Motor neuron (in vitro differentiated cells): ENCODE data around the gene PNKP. TPM values are rescaled to one million over a fixed set of nuclear protein-coding genes. Genes with fewer than 3 reads are reported as not detected.
"Not testable (repeated sequence)": the region's sequence is repeated elsewhere in the genome, so short reads cannot be mapped to it uniquely, and the experiment has no call there.

Source experiments
- ATAC-seq, 8 experiments: fragments of 200-7000 bp; cut with Tn5 transposase; replicated peaks in 6 of 8; 2 replicates each; pipeline ENCODE4 v1.8.0; 2021; ENCODE audit warnings: mild to moderate bottlenecking in 8 of 8, moderate library complexity in 8 of 8
- H3K27ac ChIP-seq, 2 donors: fragments of 250-450 bp; sonication (Bioruptor Pico); 2 replicates each; pipeline ENCODE4 v1.9.0; 2021; ENCODE audit warnings: antibody characterized with exemption in 2 of 2, mild to moderate bottlenecking in 2 of 2, moderate library complexity in 1 of 2
- H3K4me1 ChIP-seq, 2 donors: fragments of 250-450 bp; sonication (Bioruptor Pico); replicated peaks in 1 of 2; 2 replicates each; pipeline ENCODE4 v1.6.1; 2021; ENCODE audit warnings: antibody characterized with exemption in 2 of 2, mild to moderate bottlenecking in 2 of 2, moderate library complexity in 1 of 2
- H3K4me3 ChIP-seq, 5 donors: fragments of 250-450 bp; sonication (Bioruptor Pico); 2 replicates each; pipeline ENCODE4 v1.9.0; 2021; ENCODE audit warnings: antibody characterized with exemption in 5 of 5, mild to moderate bottlenecking in 5 of 5, moderate library complexity in 4 of 5
- WGBS, 10 experiments: fragments of 450-650 bp; shearing (Covaris generic); methylation state at CpG; one replicate each; pipeline ENCODE4 v1.0.0; 2022; 5-methylcytosine and 5-hydroxymethylcytosine counted together
- in situ Hi-C, 9 experiments: fragments of 400-800 bp; cut with MboI; loops; one replicate each; pipeline ENCODE4 v1.15.0; 2021; ENCODE audit warnings: low sequenced_read_pairs in 9 of 9, low pct_unique_long_range_greater_than_20kb in 2 of 9; ENCODE audit not compliant: unreplicated experiment in 9 of 9
- total RNA-seq, 8 experiments: library from RNA; unstranded; fragments of 300-600 nt; gene quantifications; 2 replicates each; pipeline versions ENCODE4 v1.2.3 to v1.2.4, GENCODE V29; 2022

The PNKP gene
- total RNA-seq, 8 experiments from 2014 or later = 22.8 to 85.2 (median 29.9) TPM

GRCh38 chr19:49827034-49827433, 40.3 kb downstream of the PNKP start:
- Histone ChIP-seq H3K27ac (no peak overlapping the region), H3K4me3 (no peak overlapping the region), H3K4me1 (no peaks in the 10 kb centered on the region)
- ATAC-seq = peak in 2 of 8 experiments; percentile 2 to 4
- WGBS, 10 experiments = 89 to 100% (median 100%) methylated on average over 5 to 6 of the region's 14 CpGs; no CpG with 5 or more reads in 7 of the 10 experiments
- in situ Hi-C loops = no loop called here

GRCh38 chr19:49824662-49825061, 42.7 kb downstream of the PNKP start:
- ATAC-seq = no peak
- WGBS, 10 experiments = 50 to 100% (median 87%) methylated on average over 1 to 6 of the region's 6 CpGs; no CpG with 5 or more reads in 2 of the 10 experiments
- in situ Hi-C loops = no loop called here
- Histone ChIP-seq H3K4me1 (peaks cover 4 to 11% of the 10 kb centered on the region in 2 donors), H3K4me3 (no peak overlapping the region), H3K27ac (no peak overlapping the region)

GRCh38 chr19:49823472-49823871, 43.9 kb downstream of the PNKP start:
- no peak overlapping the region for H3K4me3 ChIP-seq
- no peak for ATAC-seq
- H3K4me1 ChIP-seq = peaks cover 8 to 16% of the 10 kb centered on the region in 2 donors
- 80 to 100% (median 100%) methylated on average over 1 to 10 of the region's 12 CpGs; no CpG with 5 or more reads in 2 of the 10 experiments for WGBS, 10 experiments
- no peak overlapping the region for H3K27ac ChIP-seq
- in situ Hi-C loops = no loop called here

GRCh38 chr19:49820125-49820524, 47.3 kb downstream of the PNKP start:
- peak overlapping the region in 1 of 2 donors; percentile 45 for H3K27ac ChIP-seq
- ATAC-seq = no peak
- H3K4me3 ChIP-seq = no peak overlapping the region
- in situ Hi-C loops = no loop called here
- H3K4me1 ChIP-seq = peaks cover 8 to 16% of the 10 kb centered on the region in 2 donors
- 27 to 83% (median 80%) methylated on average over 1 to 9 of the region's 10 CpGs; no CpG with 5 or more reads in 3 of the 10 experiments for WGBS, 10 experiments

- peaks cover 8 to 16% of the 10 kb centered on the region in 2 donors for H3K4me1 ChIP-seq
- H3K4me3 ChIP-seq = peak overlapping the region in 4 of 5 donors; percentile 6 to 82 (median 64)
- ATAC-seq, in situ Hi-C loops: not testable (repeated sequence)
- WGBS, 10 experiments = 48 to 100% (median 80%) methylated on average over 1 to 7 of the region's 7 CpGs; no CpG with 5 or more reads in 3 of the 10 experiments
- H3K27ac ChIP-seq = peak overlapping the region in 1 of 2 donors; percentile 45
Measured at GRCh38 chr19:49819452-49820115, 47.8 kb downstream of the PNKP start.

GRCh38 chr19:49818649-49819370, 48.6 kb downstream of the PNKP start:
- 0 to 60% (median 43%) methylated on average over 1 to 4 of the region's 16 CpGs; no CpG with 5 or more reads in 6 of the 10 experiments for WGBS, 10 experiments
- Histone ChIP-seq H3K4me3 (peak overlapping the region; percentile 47 to 82 (median 70)), H3K4me1 (peaks cover 8 to 19% of the 10 kb centered on the region in 2 donors), H3K27ac (peak overlapping the region; percentile 98 to 99)
- ATAC-seq = peak in 6 of 8 experiments; percentile 1 to 6 (median 2)
- in situ Hi-C loops = no loop called here

GRCh38 chr19:49817964-49818648, 49.3 kb downstream of the PNKP start, which contains the start of gene MED25:
Gene MED25 (plus strand): TSS chr19:49818289. CDS start chr19:49818342, 53 bp downstream.
- in situ Hi-C loops = no loop called here
- peak within 1 kb of the TSS; percentile 98 to 99 for H3K27ac ChIP-seq
- 0 to 1% (median 0%) methylated on average over 2 to 15 of the region's 57 CpGs; no CpG with 5 or more reads in 4 of the 10 experiments for WGBS, 10 experiments
- peak within 1 kb of the TSS; percentile 47 to 82 (median 70) for H3K4me3 ChIP-seq
- ATAC-seq = peak; percentile 58 to 73 (median 70)
- peaks cover 8 to 20% of the 10 kb centered on the region in 2 donors for H3K4me1 ChIP-seq

- H3K27ac ChIP-seq = no peak overlapping the region
- no peak for ATAC-seq
- WGBS, 10 experiments = 17 to 89% (median 77%) methylated on average over 2 to 13 of the region's 14 CpGs; no CpG with 5 or more reads in 2 of the 10 experiments
Measured at GRCh38 chr19:49816590-49816989, 50.8 kb downstream of the PNKP start.

GRCh38 chr19:49814010-49814409, 53.4 kb downstream of the PNKP start:
- in situ Hi-C loops = no loop called here
- Histone ChIP-seq H3K4me1 (peaks cover 12 to 16% of the 10 kb centered on the region in 2 donors), H3K27ac (no peak overlapping the region), H3K4me3 (peak overlapping the region; percentile 3 to 85 (median 73))
- 14 to 100% (median 70%) methylated on average over 1 of the region's 1 CpG; no CpG with 5 or more reads in 2 of the 10 experiments for WGBS, 10 experiments
- ATAC-seq = no peak

More at GRCh38 chr19:49816590-49816989, 50.8 kb downstream of the PNKP start:
- in situ Hi-C loops = no loop called here
- Histone ChIP-seq H3K4me1 (peaks cover 12 to 24% of the 10 kb centered on the region in 2 donors), H3K4me3 (no peak overlapping the region)

- in situ Hi-C loops = no loop called here
- Histone ChIP-seq H3K4me3 (peak within 1 kb of the TSS; percentile 66 to 85 (median 77)), H3K4me1 (peaks cover 15 to 16% of the 10 kb centered on the region in 2 donors), H3K27ac (peak within 1 kb of the TSS; percentile 95 to 96)
- WGBS, 10 experiments = 0 to 2% (median 0%) methylated on average over 6 to 18 of the region's 45 CpGs
- ATAC-seq = peak; percentile 54 to 79 (median 70)
Measured at GRCh38 chr19:49812997-49813861, 54.1 kb downstream of the PNKP start, which contains the start of gene FUZ. Gene FUZ (minus strand): TSS chr19:49813292. CDS start chr19:49813106, 186 bp downstream.

- 0 to 77% (median 5%) methylated on average over 1 to 4 of the region's 11 CpGs; no CpG with 5 or more reads in 7 of the 10 experiments for WGBS, 10 experiments
- Histone ChIP-seq H3K4me3 (peak overlapping the region; percentile 66 to 85 (median 77)), H3K27ac (peak overlapping the region; percentile 95 to 96), H3K4me1 (peaks cover 15 to 16% of the 10 kb centered on the region in 2 donors)
- ATAC-seq = no peak
- in situ Hi-C loops = no loop called here
Measured at GRCh38 chr19:49812452-49812996, 54.9 kb downstream of the PNKP start.
